ENCODE data around the gene PPP1R27.
A peak's percentile ranks its signal among the peaks of the same experiment; 100 is the strongest.
"Not testable (repeated sequence)": the region's sequence is repeated elsewhere in the genome, so short reads cannot be mapped to it uniquely, and the experiment has no call there.

Gene PPP1R27

DNA sequence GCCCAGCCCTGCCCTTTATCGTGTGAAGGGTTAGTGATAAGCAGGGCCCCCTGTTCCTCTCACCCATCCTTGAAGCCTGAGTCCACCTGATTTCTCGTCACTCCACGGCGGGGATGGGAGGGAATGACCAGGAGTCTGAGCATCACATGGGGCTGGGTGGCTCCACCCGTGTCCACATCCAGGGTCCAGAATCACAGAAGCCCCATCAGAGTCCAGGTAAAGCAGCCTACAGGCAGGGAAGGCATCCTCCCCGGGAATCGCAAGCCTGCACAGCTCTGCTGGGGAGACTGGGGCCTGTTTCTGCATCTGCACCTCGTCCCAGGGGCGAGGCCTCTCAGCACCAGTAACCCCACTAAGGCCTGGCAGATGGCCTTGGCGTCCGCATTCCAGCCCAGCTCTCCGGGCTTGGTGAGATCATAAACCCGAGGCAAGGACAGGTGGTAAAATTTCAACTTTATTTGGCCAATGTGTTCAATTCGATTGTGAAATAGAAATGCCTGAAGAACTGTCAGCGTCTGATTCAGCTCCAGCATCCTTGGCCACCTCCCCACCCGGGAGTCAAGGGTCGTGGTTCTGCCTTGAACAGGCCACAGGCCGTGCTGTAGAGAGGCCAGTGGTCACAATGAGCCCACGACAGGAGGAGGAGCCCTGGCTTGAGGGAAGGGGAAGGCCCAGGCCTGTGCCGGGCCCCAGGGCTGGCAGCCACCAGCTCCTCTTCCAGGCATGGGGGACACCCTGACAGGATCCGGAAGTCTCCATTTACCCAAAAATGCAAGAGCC lies 8.1 kb upstream of the PPP1R27 start:
- DNase-seq (ENCODE audit: low read depth, low spot score) = no peak

DNA sequence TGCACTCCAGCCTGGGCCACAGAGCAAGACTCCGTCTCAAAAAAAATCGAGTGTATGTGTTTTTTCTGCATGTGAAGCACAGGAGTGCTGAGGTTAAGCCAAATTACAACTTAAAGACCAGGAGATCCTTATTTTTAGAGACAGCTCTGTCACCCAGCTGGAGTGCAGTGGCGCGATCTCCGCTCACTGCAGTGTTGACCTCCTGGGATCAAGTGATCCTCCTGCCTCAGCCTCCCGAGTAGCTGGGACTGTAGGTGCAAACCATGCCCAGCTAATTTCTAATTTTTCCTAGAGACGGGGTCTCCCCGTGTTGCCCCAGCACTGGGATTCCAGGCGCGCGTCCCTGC lies 7.5 kb upstream of the PPP1R27 start:
- DNase-seq (ENCODE audit: low read depth, low spot score) = no peak
- H3K27ac ChIP-seq = peak overlapping the region; percentile 87

More for the DNA sequence above, 8.1 kb upstream of the PPP1R27 start:
- peak overlapping the region; percentile 87 for H3K27ac ChIP-seq

DNA sequence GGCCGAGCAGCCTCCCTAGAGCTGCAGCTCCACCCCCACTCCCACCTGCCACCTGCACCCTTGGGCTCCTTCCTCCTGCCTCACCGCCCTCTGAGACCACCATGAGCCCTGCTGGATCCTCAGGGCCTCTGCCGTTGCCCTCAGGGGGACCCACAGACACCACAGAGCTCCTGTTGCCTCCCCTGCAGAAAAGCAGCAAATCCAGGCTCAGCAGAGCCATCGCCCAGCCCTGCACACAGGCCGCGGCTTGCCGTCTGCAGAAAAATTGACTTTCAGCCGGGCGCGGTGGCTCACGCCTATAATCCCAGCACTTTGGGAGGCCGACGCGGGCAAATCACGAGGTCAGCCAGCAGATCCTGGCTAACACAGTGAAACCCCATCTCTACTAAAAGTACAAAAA lies 7.0 kb upstream of the PPP1R27 start:
- peak overlapping the region; percentile 87 for H3K27ac ChIP-seq
- no peak for DNase-seq (ENCODE audit: low read depth, low spot score)

DNA sequence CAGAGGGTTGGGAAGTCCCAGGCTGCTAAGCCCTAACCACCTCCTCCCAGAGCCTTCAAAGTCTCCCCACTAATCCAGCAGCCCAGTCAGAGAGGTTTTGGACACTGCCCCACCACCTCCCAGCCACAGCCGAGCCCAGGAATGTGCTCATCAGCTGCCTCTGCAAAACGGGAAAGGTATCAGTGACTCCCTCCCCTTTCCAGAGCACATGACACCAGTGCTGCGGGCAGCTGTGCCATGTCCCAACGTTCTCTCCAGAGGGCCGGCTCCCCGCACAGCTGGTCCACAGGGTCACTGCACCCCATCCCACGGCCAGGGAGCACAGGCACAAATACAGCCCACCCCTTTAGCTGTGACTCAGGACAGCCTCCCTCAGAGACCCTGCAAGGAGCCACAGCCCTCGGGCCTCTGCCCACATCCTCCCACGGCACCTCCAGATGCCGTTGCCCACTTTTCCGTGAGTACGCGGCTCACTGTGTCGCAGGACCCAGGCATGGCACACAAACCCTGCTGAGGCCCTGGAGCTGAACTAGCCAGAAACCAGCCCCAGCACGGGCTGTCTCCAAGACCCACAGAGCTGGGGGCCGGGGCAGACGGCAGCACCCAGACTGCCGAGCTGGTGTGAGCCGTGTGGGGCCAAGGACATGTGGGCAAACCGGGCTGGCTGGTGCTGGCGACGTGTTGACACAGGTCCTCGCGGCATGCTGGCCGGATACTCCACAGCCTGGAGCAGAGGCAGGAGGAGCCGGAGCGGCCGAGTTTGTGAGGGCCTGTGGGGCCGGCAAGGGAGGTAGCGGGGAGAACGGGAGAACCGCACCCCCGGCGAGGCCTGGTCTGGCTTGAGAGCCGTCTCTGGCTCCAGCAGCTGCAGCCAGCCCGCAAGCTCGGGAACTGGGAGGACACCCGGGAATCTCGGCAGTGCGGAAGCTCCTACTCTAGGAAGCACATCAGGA lies 6.3 kb upstream of the PPP1R27 start:
- H3K27ac ChIP-seq = peak overlapping the region; percentile 87
- DNase-seq (ENCODE audit: low read depth, low spot score) = no peak

DNA sequence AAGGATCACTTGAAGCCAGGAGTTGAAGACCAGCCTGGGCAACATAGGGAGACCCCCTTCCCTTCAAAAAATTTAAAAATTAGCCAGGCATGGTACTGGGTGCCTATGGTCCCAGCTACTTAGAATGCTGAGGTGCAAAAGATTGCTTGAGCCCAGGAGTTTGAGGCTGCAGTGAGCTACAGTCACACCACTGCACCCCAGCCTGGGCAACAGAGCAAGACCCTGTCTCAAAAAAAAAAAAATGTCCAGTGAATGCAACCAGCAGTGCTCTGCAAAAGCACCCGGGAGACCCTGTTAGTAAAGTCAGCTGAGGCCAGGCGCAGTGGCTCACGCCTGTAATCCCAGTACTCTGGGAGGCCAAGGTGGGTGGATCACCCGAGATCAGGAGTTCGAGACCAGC lies 5.2 kb upstream of the PPP1R27 start:
- H3K27ac ChIP-seq = peak overlapping the region; percentile 87
- DNase-seq (ENCODE audit: low read depth, low spot score) = not testable (repeated sequence)

DNA sequence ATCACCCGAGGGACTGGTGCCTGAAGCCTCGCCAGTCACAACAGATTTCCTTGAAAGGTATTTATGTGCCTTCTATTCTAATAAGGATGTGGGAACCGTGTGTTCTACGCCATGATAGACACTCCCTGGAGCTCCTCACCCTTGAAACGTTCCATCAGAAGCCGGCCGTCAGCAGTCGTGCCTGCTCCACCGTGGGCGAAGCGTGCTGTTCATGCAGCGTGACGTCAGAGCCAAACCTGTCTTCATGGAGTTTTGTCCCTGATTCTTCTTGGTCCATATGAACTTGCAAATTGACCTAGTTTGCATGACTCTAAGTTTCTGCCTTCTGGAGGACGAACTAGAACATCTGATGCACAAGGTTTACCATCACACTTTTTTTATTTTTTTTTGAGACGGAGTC lies 4.5 kb upstream of the PPP1R27 start:
- no peak for DNase-seq (ENCODE audit: low read depth, low spot score)
- H3K27ac ChIP-seq = no peak overlapping the region

DNA sequence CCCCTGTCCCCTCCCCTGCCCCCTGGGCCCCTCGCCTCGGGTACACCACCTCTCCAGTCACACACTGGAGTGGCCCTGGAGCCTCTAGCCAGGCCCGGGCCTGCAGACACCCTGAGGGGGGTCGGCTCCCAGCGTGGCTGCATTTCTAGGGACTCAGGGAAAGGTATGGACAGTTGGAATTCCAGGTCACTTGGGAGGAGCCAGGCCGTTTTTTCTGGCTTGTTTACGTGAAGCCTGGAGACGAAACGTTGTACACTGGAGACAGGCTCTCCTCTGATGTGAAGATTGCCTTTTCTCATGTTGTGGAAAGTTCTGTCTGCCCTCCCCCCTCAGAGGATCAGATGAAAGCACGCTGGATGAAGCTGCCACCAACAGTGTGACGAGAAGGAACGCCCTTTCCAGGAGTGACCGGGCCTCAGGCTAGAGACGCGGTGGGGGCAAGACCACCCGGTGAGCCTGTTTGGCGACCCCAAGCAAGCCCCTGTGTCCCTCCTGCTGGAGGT lies 4.0 kb upstream of the PPP1R27 start:
- DNase-seq (ENCODE audit: low read depth, low spot score) = no peak
- no peak overlapping the region for H3K27ac ChIP-seq

DNA sequence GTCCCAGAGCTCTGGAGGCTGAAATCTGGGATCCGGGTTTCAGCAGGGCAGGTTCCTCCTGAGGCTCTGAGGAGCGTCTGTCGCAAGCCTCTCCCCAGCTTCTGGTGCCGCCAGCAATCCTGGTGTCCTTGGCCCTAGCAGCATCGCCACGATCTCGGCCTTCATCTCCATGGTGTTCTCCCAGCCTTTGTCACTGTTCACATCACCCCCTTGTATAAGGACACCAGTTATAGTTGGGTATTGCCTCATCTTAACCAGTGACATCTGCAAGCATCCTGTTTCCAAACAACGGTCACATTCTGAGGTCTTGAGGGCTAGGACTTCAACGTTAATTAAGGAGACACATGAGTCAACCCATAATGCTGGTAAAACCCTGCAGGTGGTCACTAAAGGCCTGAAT lies 2.8 kb upstream of the PPP1R27 start:
- DNase-seq (ENCODE audit: low read depth, low spot score) = no peak
- H3K27ac ChIP-seq = no peak overlapping the region

DNA sequence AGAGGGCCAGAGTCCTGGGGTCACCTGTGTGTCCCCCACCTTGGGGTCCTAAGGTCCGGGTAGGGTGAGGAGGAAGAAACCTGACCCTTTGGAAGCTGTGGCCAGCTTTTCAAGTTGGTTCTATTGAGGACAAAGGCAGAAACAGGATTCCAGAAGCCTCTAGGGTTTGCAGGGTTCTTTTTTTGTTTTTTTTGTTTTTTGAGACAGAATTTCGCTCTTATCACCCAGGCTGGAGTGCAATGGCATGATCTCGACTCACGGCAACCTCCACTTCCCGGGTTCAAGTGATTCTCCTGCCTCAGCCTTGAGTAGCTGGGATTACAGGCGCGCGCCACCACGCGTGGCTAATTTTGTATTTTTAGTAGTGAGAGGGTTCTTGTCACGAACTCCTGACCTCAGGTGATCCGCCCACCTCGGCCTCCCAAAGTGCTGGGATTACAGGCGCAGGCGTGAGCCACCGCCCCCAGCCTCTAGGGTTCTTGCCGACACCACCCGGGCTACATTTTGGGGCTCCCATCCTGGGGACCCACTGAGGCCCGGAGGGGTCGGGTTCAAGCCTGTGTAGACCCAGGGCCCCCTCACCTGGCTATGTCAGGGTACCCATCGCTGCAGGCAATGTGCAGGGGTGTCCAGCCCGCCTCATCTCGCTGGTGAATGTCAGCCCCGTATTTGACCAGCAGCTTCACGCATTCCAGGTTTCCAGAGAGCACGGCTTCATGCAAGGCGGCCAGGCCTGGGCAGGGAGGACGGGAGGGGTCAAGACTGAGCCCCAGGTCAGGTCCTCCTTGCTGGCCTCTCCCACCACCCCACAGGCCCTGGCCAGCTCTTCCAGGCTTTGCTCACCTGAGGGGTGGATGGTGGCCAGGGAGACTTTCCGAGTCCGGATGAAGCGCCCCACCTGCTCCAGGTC lies 674 bp downstream of the PPP1R27 start:
- H3K27ac ChIP-seq = peak overlapping the region; percentile 83
- DNase-seq (ENCODE audit: low read depth, low spot score) = no peak

DNA sequence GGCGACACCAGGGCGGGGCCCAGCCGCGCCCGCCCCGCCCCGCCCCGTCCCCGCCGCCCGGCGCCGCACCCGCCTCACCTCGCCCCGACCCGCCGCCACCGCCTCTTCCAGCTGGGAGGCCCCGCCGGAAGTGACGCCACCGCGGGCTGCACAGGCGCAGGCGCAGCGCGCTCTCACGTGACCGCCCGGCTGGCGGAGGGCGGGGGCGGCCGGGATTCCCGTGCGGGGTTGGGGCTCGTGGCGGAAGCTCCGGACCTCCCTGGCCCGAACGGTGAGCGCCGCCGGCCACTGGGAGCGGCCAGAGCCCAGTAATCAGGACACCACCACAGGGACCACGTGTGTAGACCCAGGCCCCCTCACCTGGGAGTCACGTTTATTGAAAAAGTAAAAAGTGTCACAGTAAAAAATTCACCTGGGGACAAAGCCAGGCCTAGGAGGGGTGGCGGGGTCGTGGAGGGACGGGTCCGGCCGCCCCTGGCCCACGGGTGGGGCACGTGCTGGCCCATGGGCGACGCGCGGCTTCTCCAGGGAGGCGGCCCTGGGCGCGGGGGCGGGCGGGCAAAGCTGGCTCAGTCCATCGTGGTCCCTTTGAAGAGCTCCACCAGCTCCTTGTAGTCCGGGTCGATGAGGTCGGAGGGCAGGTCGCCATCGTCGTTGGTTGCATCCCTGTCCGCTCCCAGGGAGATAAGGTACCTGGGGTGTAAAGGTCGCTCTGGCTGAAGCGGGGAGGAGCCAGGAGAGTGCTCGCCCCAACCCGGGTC lies 1.5 kb downstream of the PPP1R27 start, which contains the start of gene MCRIP1:
Gene MCRIP1 (minus strand): TSS at position 132 of the 761 bp plus-strand sequence. CDS start 8,785 bp downstream, outside the sequence.
- peak within 1 kb of the TSS; percentile 83 for H3K27ac ChIP-seq
- peak; percentile 46 for DNase-seq (ENCODE audit: low read depth, low spot score)

DNA sequence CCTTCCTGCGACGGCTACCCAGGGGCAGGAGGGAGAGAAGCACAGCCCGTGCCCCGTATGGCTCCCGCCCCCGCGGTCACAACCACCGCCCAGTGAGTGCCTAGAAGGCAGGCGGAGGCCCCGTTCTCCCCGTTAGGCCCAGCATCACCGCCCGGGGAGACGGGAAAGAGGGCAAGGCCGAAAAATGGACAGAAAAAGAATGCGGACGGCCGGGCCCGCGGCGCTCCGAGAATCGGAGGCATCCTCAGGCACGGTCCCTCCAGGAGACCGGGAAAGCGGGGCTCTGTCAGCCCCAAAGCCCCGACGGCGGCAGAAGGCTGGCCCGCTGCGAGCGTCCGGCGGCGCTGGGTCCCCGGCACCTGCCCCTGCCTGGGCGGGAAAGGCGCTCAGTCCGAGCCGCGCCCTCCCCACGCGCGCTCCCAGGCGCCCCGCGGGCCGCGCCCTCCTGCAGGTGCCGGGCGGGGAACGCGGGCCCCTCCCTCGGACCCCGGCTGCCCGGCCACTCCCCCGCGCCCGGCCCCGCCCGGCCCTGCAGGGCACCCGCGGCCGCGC lies 2.2 kb downstream of the PPP1R27 start:
- H3K27ac ChIP-seq = peak overlapping the region; percentile 83
- DNase-seq (ENCODE audit: low read depth, low spot score) = no peak

DNA sequence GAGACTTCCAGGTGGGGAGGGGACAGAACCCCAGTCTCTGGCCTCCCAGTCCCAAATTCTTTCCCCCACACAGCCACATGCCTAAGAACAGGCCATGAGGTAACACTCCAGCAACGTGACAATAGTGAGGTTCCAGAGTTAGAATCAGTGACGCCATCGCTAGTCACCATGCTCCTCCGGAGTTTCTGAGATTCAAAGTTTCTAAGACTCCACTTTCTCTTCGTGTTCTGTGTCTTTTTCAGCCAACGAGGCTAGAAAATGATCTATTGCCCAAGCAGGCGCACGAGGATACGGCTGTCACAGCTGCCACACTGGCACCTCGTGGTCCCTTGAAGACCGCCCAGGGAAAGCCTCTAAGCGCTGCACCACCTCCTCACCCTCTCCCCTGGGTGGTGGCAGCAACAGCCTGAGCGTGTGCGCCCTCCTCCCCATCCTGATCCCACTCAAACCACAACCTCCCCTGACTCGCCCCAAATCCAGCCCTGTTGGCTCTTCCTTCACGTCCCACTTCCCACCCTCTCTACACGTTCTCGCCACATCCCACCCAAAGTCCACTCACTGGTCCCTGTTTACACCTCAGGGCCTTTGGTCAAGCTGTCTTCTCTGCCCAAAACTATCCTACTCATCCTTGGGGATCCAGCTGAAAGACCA lies 2.8 kb downstream of the PPP1R27 start:
- no peak for DNase-seq (ENCODE audit: low read depth, low spot score)
- peak overlapping the region; percentile 83 for H3K27ac ChIP-seq

DNA sequence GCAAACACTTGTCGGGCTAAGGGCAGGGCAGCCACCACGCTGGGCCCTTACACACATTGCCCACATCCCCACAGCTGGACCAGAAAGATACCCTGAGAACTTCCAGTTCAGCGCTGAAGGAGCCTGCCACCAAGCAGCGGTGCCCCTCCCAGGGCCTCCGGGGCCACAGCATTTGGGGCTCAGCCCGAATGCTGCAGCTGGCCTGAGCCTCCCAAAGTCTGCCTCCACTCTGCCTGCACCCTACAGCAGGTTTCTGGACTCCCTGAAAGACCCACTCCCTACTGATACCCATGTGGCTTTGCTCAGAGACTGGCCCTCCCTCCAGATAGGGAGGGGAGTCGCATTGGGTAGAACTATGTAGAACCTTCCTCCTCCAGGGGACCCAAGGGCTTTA lies 3.3 kb downstream of the PPP1R27 start:
- DNase-seq (ENCODE audit: low read depth, low spot score) = no peak
- H3K27ac ChIP-seq = peak overlapping the region; percentile 83

DNA sequence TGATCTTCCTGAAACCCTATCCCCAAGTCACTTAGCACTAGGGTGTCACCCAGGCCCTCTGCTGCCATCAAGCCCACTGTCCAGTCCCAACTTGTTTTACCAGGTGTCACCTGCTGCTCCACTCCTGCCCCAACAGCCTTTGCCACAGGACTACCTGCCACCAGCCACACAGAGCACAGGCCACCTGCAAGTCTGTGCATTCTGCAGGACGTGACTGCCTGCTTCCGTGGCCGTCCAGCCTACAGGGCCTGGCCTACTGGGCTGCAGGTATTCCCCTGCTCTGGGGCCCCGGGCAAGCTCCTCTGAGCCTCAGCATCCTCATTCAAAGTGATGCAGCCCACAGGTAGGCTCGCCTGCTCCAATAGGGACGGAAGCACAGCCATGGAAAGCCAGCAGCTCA lies 5.0 kb downstream of the PPP1R27 start:
- DNase-seq (ENCODE audit: low read depth, low spot score) = no peak
- no peak overlapping the region for H3K27ac ChIP-seq

DNA sequence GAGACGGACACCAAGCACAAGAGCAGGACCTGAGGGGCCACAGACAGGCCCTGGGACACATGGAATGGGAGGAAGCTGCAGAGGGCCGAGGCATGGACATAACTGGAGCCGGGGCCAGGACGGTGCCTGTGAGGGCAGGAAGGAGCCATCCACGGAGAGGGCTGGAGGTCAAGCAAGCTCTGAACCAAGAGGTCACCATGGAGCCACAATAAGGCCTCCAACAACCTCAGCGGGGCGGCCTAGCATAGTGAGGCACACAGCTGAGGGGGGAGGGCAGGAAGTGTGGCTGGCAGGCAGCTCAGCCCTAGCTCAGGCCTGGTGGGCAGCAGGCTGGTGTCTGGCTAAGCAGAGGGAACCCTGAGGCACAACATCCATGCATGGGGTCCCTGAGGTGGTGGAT lies 6.2 kb downstream of the PPP1R27 start:
- DNase-seq (ENCODE audit: low read depth, low spot score) = no peak
- no peak overlapping the region for H3K27ac ChIP-seq

DNA sequence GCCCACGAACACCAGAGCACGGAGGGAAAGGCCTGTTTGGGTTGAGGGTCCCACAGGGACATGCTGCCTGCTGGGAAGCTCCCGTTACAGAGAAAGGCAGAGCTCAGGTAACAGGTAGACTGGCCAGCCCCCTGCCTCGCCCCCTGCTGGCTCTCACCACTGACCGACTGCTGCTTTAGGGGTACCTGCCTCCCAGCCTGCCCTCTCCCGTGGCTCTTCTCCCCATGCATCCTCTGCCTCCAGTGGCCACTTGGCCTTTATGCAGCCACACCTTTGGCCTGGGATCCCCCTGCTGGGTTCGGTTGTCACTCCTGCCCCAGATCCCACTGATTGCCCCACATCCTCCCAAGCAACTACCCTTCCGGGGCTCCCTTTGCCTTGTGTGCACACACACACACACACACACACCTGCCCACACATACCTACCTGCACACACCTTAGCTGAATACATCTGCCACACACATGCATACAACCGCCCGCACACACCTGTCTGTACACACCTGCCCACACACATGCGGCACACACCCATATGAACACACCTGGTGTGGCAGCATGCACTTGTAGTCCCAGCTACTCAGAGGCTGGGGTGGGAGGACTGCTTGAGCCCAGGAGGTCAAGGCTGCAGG lies 8.9 kb downstream of the PPP1R27 start:
- H3K27ac ChIP-seq = no peak overlapping the region
- no peak for DNase-seq (ENCODE audit: low read depth, low spot score)

DNA sequence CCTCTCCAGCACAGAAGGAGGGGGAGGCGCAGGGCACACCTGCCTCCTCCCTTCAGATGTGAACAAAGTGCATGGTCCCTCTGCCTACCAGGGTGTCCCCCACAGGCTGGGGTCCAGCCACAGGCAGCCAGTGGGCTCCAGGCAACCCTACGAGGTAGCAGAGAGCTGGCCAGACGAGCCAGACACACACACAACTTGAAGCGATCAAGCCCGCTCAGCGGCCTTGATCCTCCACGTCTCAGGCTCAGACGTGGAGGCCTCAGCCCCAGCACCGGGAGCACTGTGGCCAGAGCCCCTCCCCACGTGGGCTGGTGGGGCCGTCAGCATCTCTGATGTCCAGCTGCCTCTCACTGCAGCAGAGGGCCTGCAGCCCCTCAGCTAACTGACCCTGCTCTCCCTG lies 10.3 kb downstream of the PPP1R27 start:
- no peak for DNase-seq (ENCODE audit: low read depth, low spot score)
- H3K27ac ChIP-seq = no peak overlapping the region
